ENCODE measurements around the gene ANKRD34A.

ANKRD34A gene

GRCh38 chr1:145978854-145979745, 14.7 kb upstream of the ANKRD34A start (continued):
- TF ChIP-seq ZNF548 (tag by site-specific recombination; IDR thresholded peaks at IDR 0.05) = no peak
- peak; percentile 48; the same call in 1 of the 2 replicates for TF ChIP-seq ZNF518A (tag by site-specific recombination; conservative IDR thresholded peaks at IDR 0.05; ENCODE audit: low read depth)
- TF ChIP-seq ZNF510 (tag by site-specific recombination; IDR thresholded peaks at IDR 0.05; ENCODE audit: insufficient replicate concordance) = no peak
- no peak for TF ChIP-seq ZNF792 (tag by site-specific recombination; IDR thresholded peaks at IDR 0.05)
- TF ChIP-seq ZSCAN30 (tag by site-specific recombination; IDR thresholded peaks at IDR 0.05) = no peak
- TF ChIP-seq ZNF416 (tag by site-specific recombination; IDR thresholded peaks at IDR 0.05) = no peak
- no peak for TF ChIP-seq REST (tag by site-specific recombination; IDR thresholded peaks at IDR 0.05)
- no peak for TF ChIP-seq ZNF473 (tag by site-specific recombination; IDR thresholded peaks at IDR 0.05)
- no peak for TF ChIP-seq ZNF174 (tag by site-specific recombination; IDR thresholded peaks at IDR 0.05)
- TF ChIP-seq ZNF664 (tag by site-specific recombination; IDR thresholded peaks at IDR 0.05) = no peak
- peak; percentile 86 for TF ChIP-seq KLF17 (tag by site-specific recombination; IDR thresholded peaks at IDR 0.05)
- TF ChIP-seq ZNF449 (tag by site-specific recombination; IDR thresholded peaks at IDR 0.05) = 0 out of 2 replicates have a peak, but pooled peaks have one; percentile 47
- TF ChIP-seq PRDM4 (tag by site-specific recombination; IDR thresholded peaks at IDR 0.05) = peak; percentile 92
- TF ChIP-seq ZNF112 (tag by site-specific recombination; IDR thresholded peaks at IDR 0.05) = no peak
- TF ChIP-seq ZNF48 (tag by site-specific recombination; IDR thresholded peaks at IDR 0.05) = no peak
- TF ChIP-seq ZNF488 (tag by site-specific recombination; IDR thresholded peaks at IDR 0.05) = no peak
- peak; percentile 76; the same call in 1 of the 2 replicates for TF ChIP-seq KLF8 (tag by site-specific recombination; IDR thresholded peaks at IDR 0.05)
- no peak for TF ChIP-seq HOXD13 (CRISPR knock-in tag; IDR thresholded peaks at IDR 0.05; ENCODE audit: borderline replicate concordance)
- TF ChIP-seq ZNF311 (tag by site-specific recombination; IDR thresholded peaks at IDR 0.05; ENCODE audit: borderline replicate concordance) = no peak
- peak; percentile 90 for TF ChIP-seq ZEB2 (tag by site-specific recombination; IDR thresholded peaks at IDR 0.05)
- TF ChIP-seq ZNF433 (tag by site-specific recombination; IDR thresholded peaks at IDR 0.05; ENCODE audit: low read depth) = no peak
- TF ChIP-seq ZFP37 (tag by site-specific recombination; IDR thresholded peaks at IDR 0.05) = no peak
- TF ChIP-seq ZNF610 (tag by site-specific recombination; IDR thresholded peaks at IDR 0.05; ENCODE audit: borderline replicate concordance) = no peak
- no peak for TF ChIP-seq ZBTB20 (tag by site-specific recombination; IDR thresholded peaks at IDR 0.05)
- peak; percentile 97 for TF ChIP-seq SCRT2 (tag by site-specific recombination; IDR thresholded peaks at IDR 0.05)
